Upper lobe of right lung (tissue), 1 donor: ENCODE data around the gene C14orf132. TPM values are rescaled to one million over a fixed set of nuclear protein-coding genes. Genes with fewer than 3 reads are reported as not detected.

Experiments used
- ATAC-seq: fragments of 200-7000 bp; cut with Tn5 transposase; one replicate; pipeline ENCODE4 v1.9.1; 2020; ENCODE audit warnings: mild to moderate bottlenecking, moderate library complexity
- DNase-seq: peaks from one replicate; pipeline ENCODE4 v3.0.0-alpha.2; 2020
- H3K27ac ChIP-seq: fragments of 200-600 bp; one replicate; pipeline ENCODE4 v1.8.0; 2022
- H3K27me3 ChIP-seq: fragments of 200-600 bp; one replicate; pipeline ENCODE4 v1.8.0; 2022; ENCODE audit warnings: mild to moderate bottlenecking
- H3K36me3 ChIP-seq: fragments of 200-600 bp; one replicate; pipeline ENCODE4 v1.8.0; 2022
- H3K4me1 ChIP-seq: fragments of 200-600 bp; one replicate; pipeline ENCODE4 v1.8.0; 2022
- H3K4me3 ChIP-seq: fragments of 200-600 bp; one replicate; pipeline ENCODE4 v1.8.0; 2022; ENCODE audit warnings: mild to moderate bottlenecking
- H3K9me3 ChIP-seq: fragments of 200-600 bp; one replicate; pipeline ENCODE4 v1.8.0; 2022
- intact Hi-C: fragments of 100-400 bp; cut with DNase I; formaldehyde crosslinking; loops from one replicate; pipeline ENCODE4 v1.11.0; 2022
- total RNA-seq: library from RNA; stranded (reverse); fragmentation: NEBNext Ultra II Directional; extraction: Animal tissue kit (Norgen Biotek cat#: 25700); gene quantifications from one replicate; pipeline ENCODE4 v1.2.1, GENCODE V29; 2021
- TF ChIP-seq, protein P1 (sequence below): fragments of 200-600 bp; IDR thresholded peaks from one replicate; pipeline ENCODE4 v1.8.0; 2022; ENCODE audit warnings: antibody characterized with exemption
- donor health status: DM: no; HTN: yes; CAD: no; lungs with severe emphysema.

Gene C14orf132
- total RNA-seq, 1 donor from 2014 or later, result 63.1 TPM

DNA sequence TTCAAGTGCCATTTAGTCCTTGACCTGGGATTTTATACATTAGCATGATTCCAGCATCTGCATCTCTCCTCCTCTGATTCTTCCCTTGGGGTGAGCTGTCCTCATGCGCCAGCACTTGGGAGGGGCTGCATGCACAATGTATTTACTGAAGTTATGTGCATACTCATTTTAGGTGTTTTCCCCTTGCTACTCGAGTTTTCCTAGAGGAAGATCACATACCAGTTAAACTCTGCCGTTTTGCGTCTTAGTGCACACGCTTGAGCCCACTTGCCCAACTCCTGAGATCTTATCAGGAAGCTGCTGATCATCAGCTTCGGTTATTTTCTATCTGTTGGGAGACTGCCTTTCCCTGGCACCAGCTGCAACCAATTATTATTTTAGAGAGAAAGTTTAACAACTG lies 78.8 kb downstream of the C14orf132 start:
- ATAC-seq (no peak), DNase-seq (no peak)
- Histone ChIP-seq H3K9me3 (no peaks in the 10 kb centered on the region), H3K36me3 (no peaks in the 10 kb centered on the region), H3K4me1 (peaks cover 5% of the 10 kb centered on the region), H3K4me3 (no peak overlapping the region), H3K27me3 (no peaks in the 10 kb centered on the region), H3K27ac (no peak overlapping the region)
- TF ChIP-seq, protein P1, sequence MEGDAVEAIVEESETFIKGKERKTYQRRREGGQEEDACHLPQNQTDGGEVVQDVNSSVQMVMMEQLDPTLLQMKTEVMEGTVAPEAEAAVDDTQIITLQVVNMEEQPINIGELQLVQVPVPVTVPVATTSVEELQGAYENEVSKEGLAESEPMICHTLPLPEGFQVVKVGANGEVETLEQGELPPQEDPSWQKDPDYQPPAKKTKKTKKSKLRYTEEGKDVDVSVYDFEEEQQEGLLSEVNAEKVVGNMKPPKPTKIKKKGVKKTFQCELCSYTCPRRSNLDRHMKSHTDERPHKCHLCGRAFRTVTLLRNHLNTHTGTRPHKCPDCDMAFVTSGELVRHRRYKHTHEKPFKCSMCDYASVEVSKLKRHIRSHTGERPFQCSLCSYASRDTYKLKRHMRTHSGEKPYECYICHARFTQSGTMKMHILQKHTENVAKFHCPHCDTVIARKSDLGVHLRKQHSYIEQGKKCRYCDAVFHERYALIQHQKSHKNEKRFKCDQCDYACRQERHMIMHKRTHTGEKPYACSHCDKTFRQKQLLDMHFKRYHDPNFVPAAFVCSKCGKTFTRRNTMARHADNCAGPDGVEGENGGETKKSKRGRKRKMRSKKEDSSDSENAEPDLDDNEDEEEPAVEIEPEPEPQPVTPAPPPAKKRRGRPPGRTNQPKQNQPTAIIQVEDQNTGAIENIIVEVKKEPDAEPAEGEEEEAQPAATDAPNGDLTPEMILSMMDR, result no peak
- intact Hi-C loops, result no loop called here

DNA sequence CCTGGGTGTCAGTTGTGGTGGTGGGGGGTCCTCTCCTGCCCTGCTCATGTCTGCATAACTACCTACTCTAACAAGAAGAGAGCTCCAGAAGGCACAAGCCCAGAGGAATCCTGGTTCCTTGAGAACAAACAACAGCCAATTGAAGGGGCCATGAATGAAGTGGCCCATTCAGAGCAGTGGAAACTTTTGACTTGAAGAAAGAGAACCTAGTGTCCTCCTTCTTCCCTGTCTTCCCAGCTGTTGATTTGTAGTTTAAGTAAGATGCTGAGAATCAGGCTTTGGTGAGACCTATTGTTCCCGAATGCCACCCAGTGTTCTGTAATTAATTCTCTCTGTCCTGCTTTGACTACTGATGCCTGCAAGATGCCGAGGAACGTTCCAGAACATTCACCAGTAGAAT lies 79.2 kb downstream of the C14orf132 start:
- ATAC-seq (no peak), DNase-seq (no peak)
- peaks cover 5% of the 10 kb centered on the region for H3K4me1 ChIP-seq
- no peaks in the 10 kb centered on the region for H3K27me3 ChIP-seq
- H3K9me3 ChIP-seq, result no peaks in the 10 kb centered on the region
- H3K27ac ChIP-seq, result no peak overlapping the region
- no peaks in the 10 kb centered on the region for H3K36me3 ChIP-seq
- intact Hi-C loops, result no loop called here
- H3K4me3 ChIP-seq, result no peak overlapping the region
- TF ChIP-seq, protein P1, result no peak

DNA sequence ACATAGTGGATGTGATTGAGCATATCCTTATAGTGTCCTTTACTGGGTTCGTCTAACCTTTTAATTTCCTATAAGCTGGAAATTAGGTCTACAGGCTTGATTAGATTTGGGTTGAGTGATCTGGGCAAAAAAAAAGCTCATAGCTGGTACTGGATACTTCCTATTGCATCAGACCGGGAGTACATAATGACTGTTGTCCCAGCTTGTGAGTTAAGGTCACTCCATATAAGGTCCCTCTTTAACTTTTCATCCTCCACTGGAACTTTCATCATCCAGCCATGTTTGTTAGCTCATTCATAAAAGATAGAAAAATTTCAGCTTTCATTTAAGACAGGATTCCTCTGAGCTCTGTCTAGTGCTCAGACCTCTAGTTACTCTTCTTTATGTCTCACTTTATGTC lies 80.8 kb downstream of the C14orf132 start:
- no peaks in the 10 kb centered on the region for H3K9me3 ChIP-seq
- H3K4me1 ChIP-seq, result peaks cover 5% of the 10 kb centered on the region
- intact Hi-C loops, result no loop called here
- TF ChIP-seq, protein P1, result no peak
- no peak overlapping the region for H3K4me3 ChIP-seq
- DNase-seq (no peak), ATAC-seq (peak; percentile 55)
- no peaks in the 10 kb centered on the region for H3K36me3 ChIP-seq
- no peak overlapping the region for H3K27ac ChIP-seq
- H3K27me3 ChIP-seq, result no peaks in the 10 kb centered on the region

DNA sequence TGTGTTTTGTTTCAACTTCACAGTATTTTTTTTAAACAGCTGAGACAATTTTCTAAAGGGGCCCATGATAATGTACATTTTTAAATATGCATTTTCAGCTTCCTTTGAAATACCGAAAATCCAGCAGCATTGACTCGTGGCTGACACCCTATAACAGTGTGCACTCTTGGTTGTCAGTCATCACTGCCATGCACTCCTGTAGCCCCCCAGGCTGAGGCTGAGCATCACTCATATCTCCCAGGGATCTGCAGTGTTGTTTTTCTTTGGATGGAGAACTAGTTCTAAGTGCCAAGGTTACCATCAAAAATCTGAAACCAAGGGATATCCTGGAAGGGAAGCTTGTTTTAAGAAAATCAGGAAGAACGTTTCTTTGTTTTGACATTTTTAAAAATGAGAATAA lies 81.2 kb downstream of the C14orf132 start:
- no peak for DNase-seq
- no peaks in the 10 kb centered on the region for H3K36me3 ChIP-seq
- H3K4me3 ChIP-seq, result no peak overlapping the region
- no peak for ATAC-seq
- no peak overlapping the region for H3K27ac ChIP-seq
- no peaks in the 10 kb centered on the region for H3K27me3 ChIP-seq
- peaks cover 10% of the 10 kb centered on the region for H3K4me1 ChIP-seq
- intact Hi-C loops, result no loop called here
- TF ChIP-seq, protein P1, result no peak
- H3K9me3 ChIP-seq, result no peaks in the 10 kb centered on the region

DNA sequence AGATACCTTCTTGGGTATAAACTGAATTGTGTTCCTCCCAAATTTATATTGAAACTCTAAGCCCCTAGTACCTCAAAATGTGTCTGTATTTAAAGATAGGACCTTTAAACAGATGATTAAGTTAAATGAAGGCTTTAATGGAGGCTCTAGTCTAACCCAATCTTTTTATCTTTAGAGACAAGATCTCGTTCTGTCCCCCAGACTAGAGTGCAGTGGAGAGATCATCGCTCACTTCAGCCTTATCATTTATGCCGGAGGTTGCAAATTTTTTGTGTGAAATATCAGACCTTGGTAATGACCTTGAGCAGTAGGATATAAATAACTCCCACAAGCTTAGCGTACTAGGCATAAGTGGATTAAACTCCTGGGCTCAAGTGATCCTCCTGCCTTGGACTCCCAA lies 81.8 kb downstream of the C14orf132 start:
- Histone ChIP-seq H3K27me3 (no peaks in the 10 kb centered on the region), H3K9me3 (no peaks in the 10 kb centered on the region), H3K27ac (no peak overlapping the region), H3K4me3 (no peak overlapping the region), H3K4me1 (peaks cover 14% of the 10 kb centered on the region), H3K36me3 (no peaks in the 10 kb centered on the region)
- intact Hi-C loops, result no loop called here
- TF ChIP-seq, protein P1, result no peak
- DNase-seq (no peak), ATAC-seq (no peak)

DNA sequence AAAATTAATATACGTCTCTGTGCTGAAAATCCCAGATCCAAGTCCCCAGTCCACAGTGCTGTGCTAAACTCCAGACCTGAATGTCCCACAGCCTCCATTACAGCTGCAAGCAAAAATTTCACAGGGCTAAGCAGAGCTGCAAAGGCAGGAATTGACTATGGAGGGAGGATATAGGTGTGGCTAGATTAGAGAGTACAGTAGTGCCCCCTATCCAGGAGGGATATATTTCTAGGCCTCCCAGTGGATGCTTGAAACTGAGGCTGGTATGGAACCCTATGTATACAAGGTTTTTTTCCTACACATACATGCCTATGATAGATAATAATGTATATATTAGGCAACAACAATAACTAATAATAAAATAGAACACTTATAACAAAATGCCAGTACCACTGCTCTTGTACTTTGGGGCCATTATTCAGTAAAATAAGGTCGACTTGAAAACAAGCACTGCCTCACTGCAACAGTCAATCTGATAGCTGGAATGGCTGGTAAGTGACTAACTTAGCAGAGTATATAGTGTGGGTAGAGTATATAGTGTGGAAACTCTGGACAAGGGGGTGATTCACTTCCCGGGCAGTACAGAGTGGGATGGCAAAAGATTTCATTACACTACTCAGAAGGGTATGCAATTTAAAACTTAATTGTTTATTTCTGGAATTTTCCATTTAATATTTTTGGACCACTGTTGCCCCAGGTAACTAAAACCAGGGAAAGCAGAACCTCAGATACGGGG lies 82.7 kb downstream of the C14orf132 start:
- DNase-seq (no peak), ATAC-seq (no peak)
- intact Hi-C loops, result no loop called here
- Histone ChIP-seq H3K4me3 (no peak overlapping the region), H3K27me3 (no peaks in the 10 kb centered on the region), H3K36me3 (no peaks in the 10 kb centered on the region), H3K4me1 (peaks cover 23% of the 10 kb centered on the region), H3K9me3 (no peaks in the 10 kb centered on the region), H3K27ac (no peak overlapping the region)
- TF ChIP-seq, protein P1, result no peak
